GM19328 (cell line): ENCODE measurements around the gene PRKAG2.
"Not testable (repeated sequence)": the region's sequence is repeated elsewhere in the genome, so short reads cannot be mapped to it uniquely, and the experiment has no call there.

Experiments
- ATAC-seq: cut with Tn5 transposase; IDR thresholded peaks from one replicate; pipeline ENCODE4 v1.9.1; 2021; ENCODE audit warnings: mild to moderate bottlenecking, moderate library complexity; ENCODE audit not compliant: unreplicated experiment

Gene PRKAG2

DNA sequence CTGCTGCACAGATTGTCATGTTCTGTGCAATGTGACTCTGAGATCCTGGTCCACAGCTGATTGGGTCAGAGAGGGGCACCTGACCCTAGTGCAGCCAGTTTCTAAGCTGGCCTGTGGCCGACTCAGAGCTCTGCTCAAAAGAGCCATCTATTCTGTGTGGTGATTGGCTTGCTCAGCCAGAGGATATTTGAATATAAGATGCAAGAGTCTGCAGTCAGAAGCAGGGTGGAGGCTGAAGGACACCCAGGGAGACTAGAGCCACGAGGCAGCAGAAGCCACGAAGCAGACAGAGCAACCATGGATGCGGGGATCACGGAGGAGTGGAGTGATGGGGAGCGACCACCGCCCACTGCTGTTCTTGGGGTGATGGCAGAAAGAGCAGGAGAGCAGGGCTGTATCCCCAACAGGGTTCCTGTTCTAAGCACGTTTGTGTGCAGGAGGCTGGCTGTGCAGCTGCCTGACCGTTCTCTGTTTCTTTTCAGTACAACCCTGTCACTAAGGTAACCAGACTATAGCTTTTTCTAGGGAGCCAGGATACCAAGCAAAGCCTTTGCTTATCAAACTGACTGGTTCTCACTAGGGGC lies 337.7 kb downstream of the PRKAG2 start:
- ATAC-seq = no peak

DNA sequence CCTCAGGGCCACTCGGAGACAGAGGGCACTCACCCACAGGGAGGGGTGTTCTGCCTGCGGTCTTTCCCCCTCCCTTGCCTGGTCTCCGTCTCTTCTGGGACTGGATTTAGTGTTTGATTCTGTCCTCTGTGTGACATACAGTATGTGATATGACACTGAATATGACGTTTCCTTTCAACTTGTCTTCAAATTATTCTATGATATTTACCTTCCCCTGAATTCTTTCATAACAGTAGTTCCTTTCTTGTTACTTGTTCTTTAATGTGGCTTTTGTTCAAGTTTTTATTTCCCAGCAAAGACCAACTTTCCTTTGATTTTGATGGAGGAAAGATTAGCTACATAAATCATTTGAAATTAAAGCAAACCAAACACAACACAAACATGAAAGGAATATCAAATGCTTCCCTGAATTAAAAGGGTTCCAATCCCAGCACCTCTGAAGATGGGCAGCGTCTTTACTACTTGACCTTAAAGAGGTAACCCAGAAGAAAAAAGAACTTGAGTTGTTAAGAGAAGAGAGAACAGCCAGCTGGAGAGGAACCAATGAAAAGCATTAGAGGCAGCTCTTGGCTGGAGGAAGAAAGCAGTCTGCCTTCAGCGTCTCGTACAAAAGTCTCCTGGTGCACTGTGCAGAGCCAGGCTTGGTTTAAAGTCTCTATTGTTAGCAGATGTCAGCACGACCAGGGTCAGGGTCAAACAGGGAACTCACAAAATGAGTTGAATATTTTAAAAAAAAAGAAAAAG lies 338.9 kb downstream of the PRKAG2 start:
- ATAC-seq = no peak

DNA sequence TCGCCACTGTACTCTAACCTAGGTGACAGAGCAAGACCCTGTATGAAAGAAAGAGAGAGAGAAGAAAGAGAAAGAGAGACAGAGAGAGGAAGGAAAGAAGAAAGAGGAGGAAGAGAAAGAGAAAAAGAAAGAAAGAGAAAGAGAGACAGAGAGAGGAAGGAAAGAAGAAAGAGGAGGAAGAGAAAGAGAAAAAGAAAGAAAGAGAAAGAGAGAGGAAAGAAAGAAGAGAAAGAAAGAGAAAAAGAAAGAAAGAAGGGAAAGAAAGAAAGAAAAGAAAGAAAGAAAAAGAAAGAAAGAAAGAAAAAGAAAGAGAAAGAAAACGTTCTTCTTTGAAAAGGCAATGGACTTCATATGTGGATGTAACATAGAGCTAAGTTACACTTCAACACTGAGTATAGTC lies 340.7 kb downstream of the PRKAG2 start:
- ATAC-seq = not testable (repeated sequence)

DNA sequence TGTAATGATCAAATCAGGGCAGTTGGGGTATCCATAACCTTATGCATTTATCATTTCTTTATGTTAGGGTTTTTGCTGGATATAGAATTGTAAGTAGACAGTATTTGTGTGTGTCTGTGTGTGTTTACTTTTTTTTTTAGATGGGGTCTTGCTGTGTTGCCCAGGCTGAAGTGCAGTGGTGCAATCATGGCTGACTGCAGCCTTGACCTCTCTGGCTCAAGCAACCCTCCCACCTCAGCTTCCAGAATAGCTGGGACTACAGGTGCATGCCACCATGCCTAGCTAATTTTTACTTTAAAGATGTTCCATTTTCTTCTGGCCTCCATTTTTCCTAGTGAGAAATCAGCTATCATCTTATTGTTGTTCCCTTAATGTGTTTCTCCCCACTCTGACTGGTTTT lies 347.1 kb downstream of the PRKAG2 start:
- no peak for ATAC-seq

DNA sequence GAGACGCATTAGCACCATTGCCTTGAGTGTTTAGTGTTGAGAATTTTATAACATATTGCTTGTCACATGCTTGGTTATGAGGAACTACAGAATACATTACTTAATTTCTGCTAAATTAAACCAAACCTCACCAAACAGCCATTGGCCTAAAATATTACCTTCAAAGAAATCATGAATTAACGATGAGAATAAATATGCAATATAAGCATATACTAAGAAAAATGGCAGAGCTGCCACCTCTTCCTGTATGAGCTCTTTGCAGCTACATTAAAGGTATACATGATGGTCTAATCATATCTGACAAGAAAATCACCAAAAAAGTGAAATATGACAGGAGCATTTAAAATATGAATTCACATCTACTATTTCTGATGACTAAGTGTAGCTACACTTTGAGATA lies 352.1 kb downstream of the PRKAG2 start:
- no peak for ATAC-seq

DNA sequence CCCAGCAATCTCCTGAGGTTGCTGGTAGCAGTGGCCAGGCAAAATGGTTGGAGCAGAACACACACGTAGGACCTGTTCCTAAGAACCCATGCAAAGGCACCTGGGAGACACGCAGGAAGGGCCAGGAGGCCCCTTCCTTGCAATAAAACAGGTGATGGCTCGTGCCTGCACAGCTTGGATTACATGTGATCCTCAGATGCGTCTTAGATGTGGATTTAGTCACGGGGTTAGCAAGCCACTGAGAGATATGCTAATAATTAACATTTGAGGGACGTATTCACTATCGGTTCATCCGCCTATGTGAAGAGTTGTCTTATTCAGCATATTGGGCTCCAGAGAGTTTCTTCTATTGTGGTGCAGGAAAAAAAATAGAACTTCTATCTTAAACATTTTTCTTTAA lies 352.6 kb downstream of the PRKAG2 start:
- ATAC-seq = no peak

DNA sequence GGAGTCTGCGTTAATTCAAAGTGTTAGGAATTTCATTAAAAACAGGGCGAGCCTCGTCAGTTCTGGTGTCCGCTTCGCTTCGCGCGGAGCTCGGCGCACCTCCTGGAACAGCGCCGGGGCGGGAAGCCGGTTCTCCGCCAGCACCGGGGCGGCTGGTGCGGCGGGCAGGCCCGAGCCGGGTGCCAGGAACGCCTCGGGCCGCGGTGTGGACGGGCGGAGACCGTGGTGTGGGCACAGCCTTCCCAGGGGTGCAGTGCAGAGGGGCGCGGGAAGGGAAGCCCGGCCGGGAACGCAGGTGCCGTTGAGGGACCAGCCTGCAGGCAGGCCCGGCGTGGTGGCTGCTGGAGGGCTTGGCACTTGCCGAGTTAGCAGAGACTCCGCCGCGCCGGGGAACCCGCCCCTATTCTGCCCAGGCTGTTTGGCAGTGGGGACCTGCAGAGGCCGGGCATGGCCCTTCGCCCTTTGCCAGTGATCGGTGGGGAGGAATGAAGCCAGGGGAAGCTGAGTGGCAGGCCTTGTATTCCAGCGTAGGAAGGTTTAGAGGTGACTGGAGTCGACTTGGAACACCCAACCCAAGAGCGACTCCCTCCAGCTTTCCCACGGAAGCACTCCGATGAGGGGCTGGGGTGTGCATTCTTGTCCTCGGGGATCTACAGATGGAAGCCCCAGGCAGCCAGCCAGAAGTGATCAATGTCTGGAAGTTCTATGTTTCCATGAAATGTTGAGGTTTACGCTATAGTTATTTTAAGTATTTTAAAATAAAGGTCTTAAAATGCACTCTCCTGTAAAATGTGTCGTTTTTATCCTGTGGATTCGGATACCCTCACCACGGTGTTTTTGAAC lies 356.3 kb downstream of the PRKAG2 start:
- no peak for ATAC-seq

DNA sequence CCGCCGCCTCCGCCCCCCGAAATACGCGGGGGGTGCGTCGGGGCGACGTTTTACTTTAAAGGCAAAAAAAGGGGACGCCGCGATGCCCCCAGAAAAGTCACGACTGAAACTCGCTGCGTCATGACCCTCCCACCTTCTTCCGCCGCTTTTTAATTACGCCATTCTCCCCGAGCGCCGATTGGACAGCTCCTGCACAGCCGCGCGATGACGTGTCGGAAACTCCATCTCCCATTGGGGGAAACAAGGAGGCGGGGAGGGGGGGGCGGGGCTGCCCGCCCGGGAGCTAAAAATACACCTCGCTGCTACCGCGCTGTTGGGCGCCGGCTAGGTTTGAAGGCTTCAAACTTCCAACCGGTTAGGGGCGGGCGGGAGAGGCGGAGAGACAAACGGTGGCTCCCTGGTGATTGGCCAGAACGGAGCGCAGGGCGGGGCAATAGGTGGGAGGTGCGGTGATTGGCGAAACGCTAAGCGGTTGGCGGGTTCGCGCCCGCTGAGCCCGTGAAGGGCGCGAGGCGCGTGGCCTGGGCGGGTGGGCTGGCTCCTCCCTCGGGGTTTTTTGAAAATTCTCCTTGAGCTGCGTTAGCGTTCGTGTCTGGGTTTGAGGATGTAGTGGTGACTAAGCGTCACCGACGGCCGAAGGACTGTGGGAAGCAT lies 357.0 kb downstream of the PRKAG2 start, which contains the start of gene RHEB:
Gene RHEB, minus strand, starts transcription at position 131 of the 654 bp plus-strand sequence. CDS start 384 bp downstream, outside the sequence.
- peak; percentile 71 for ATAC-seq

DNA sequence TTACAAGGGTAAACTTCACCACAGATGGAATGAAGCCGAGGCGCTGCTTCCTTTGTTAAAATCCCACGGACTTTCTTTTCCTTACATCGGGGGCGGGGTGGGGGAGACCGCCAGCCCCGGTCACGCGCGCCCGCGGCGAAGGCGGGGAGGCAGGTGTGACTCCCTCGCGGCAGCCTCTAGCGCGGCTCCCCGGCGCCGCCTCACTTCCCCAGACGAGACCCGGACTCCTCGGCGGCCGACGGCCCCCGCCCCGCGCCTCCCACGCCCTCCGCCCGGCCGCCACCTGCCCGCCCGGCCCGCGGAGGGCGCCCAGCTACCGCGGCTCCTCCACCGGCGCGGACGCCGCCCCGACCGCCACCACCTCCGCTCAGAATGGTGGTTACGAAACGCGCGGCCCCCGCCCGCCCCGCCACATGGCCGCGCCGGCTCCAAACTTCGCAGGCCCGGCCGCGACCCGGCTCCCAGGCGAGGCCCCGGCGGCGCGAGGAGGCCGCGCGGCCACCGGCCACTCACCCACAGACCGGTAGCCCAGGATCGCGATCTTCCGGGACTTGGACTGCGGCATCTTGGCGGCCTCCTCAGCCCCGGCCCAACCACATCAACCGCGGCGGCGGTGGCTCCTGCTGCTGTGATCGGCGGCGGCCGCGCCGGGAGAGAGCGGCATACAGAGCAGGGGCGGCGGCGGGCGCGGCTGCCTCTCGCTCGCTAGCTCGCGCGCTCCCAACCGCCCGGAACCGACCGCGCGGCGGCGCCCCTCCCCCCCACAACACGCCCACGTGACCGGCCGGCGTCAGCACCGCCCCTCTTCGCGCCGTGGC lies 357.8 kb downstream of the PRKAG2 start:
- peak; percentile 57 for ATAC-seq

DNA sequence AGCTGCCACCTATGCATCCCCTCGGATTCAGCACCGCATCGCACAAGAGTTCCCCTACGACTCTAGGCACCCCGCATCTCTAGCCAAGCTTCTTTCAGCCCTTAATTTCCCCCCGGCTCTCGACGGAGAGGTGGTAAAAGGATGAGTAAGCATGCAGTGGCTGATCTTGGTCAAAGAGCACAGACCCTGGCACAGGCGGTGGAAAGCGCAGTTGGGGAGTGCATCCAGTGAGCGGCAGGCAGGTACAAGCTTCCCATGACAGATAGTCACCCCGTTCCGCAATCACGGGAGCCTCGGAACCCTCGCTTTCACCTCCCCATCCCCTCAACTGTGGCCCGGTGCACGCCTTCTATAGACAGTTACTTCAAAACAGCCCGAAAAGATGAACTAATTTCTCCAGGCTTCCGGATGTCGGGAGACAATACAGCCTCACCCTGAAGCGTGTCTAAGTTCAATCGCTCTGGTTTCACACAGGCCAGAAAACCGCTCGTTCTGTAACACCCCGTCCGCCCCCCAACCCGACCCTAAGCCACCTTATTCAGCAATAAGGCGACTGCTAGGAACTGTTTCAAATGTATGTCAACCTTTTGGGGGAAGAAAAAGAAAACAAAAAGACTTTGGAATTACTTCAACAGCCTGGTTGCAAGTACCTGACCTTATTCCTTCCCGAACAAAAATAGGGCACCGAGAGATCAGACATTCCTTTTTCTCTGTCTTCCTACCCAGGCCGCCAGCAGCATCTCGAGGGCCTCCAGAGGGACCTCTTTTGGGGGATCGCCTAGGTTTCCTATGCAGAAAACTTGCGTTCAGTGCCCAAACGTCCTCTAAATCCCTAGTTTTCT lies 358.6 kb downstream of the PRKAG2 start:
- no peak for ATAC-seq

DNA sequence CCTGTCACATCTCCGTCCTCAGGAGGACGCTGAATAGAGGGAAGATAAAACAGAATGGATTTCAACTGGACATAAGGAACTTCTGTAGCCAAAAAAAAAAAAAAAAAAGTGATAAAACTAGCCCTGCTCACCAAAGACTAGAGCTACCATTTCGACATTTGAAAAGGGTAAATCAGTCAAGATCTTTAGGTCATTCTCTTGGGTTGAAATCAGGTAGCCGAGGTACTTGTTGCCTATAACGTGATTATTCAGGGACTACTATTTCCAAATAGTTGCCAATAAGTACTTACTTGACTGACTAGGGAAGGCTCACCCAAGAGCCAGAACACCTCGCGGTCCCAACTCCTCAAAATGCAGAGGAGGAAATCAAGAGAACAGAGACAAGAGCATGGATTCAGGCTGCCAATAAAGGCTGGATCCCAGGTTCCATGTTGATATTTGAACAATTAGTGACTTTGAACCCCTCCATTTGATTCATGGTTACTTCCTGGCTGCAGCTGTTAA lies 359.3 kb downstream of the PRKAG2 start:
- ATAC-seq = no peak

DNA sequence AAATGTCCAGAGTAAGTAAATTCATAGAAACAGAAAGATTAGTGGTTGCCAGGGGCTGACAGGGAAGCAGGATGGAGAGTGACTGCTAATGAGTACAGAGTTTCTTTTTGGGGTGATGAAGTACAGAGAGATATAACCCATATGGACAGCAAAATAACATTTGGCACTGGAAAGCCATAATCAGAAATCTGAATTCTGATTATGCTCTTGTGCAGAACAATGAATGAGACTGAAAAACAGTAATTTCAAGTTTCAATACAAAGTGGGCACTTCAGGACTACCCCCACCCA lies 361.7 kb downstream of the PRKAG2 start:
- ATAC-seq = no peak

DNA sequence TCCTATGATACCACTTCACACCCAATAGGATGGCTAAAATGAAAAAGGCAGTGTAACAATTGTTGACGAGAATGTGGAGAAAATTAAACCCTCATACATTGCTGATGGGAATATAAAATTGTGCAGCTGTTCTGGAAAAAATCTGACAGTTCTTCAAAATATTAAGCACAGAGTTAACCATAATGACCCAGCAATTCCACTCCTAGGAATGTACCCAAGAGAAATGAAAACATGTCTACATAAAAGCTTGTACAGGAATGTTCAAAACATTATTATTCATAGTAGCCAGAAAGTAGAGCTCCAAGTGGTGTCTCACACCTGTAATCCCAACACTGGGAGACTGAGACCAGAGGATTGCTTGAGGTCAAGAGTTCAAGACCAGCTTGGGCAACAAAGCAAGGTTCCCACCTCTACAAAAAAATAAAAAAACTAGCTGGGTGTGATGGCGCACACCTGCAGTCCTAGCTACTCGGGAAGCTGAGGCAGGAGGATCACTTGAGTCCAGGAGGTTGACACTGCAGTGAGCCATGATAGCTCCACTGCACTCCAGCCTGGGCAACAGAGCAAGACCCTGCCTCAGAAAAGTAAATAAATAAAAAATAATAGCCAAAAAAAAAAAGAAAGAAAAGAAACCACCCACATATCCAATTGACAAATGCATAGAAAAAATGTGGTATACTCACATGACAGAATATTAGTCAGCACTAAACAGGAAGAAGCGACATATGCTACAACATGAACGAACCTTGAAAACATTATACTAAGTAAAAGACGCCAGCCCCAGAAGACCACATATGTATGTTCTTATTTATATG lies 362.2 kb downstream of the PRKAG2 start:
- no peak for ATAC-seq

DNA sequence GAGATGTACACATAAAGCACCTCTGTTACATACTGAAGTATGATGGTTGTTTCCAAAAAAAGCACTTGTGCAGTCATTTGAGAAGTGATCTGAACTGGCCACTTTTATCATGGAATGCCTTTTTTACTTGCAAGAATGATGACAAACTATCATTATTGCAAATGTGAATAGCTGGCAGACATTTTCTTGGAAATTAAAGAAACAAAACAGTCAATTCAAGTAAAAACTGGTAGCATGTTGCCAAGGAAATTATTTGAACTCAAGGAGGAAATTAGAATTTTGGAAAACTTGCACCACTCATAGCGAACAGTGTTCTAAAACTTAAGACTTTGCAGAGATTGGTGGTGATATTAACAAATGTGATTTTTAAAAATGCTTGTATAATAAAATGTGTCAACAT lies 363.8 kb downstream of the PRKAG2 start:
- no peak for ATAC-seq

DNA sequence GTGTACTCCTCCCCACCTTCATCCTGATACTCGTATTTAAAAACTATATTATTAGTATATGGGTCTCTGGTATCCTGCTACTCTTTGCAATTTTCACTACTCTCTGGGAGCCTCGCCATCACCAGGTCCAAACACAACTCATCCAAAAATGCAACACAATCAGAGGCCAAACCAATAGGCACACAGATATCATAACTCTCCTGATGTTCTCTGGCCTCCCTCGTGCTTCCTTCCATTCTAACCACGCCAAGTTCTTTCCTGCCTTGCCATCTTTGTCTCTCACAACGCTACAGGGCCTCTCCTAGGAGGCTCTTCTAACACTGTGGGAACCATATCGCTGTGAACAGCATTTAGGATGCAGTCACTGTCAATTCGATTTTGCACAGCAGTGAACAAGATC lies 364.6 kb downstream of the PRKAG2 start:
- no peak for ATAC-seq

DNA sequence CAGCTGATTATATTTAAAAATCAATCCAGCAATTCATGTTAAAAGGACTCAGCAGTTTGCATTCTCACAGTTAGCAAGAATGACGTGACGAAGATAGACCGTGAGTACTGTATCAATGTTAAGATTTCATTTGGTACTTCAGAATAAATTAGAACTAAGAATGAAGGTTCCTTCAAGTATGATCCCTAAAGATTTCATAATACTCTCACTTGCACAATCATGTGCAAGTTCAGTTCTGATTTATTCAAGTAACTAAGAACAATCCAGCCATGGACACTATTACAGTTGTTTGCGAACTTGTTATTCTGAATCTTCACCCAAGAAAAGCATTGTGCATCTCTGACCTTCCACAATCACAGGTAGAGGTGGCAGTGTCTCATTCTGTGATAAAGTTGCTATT lies 365.0 kb downstream of the PRKAG2 start:
- no peak for ATAC-seq

DNA sequence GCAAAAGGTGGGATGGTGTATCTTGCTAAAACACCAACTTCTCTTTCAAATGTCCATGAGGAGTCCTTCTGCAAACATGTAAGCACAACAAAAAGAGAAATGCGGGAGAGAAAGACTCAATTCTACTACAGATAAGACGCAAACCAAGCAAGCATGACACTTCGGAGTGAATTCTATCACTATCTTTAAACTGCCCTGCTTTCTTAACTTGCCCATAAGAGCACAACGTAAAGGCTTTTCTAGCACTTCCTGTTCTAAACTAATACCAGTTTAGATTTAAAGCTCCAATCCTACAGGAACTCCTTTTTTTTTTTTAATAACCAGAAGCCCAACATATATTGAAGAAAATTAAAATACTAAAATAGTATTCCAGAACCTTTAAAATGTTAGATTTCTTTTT lies 365.6 kb downstream of the PRKAG2 start:
- no peak for ATAC-seq

DNA sequence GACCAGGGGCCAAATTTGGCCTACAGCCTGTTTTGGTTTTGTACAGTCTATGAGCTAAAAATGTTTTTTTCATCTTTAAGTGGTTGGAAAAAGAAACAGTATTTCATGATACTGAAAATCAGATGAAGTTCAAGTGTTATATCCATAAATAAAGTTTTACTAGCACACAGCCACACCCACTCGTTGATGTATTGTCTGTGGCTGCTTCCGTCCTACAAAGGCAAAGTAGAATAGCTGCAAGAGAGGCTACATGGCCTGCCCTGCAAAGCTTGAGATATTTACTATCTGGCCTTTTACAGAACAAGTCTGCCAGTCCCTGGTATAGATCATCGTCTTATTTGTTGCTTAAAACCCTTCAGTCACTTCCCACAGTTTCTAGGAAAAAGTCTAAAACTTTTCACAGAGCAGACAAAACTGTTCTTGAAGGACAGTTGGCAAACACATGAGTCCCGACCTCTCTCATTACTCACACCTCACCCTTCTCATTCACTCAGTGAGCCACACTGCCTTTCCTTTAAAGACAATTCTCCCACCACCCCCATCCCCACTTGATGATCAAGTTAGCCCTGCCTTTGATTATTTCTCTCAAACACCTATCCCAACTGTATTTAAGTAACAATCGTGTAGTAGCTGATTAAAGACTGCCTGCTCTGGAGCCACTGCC lies 367.1 kb downstream of the PRKAG2 start:
- no peak for ATAC-seq
